Stimulated activated CD8-positive, alpha-beta memory T cell treated with anti-CD3 and anti-CD28 coated beads, Interleukin-15, amount 100 ng/mL, for 4 hours (primary cell): ENCODE results near the gene STK33.

Experiments
- DNase-seq, 2 donors: peaks; one replicate each; pipeline ENCODE4 v3.0.0-alpha.2; 2020; ENCODE audit warnings: low read depth in 2 of 2

Gene STK33

DNA sequence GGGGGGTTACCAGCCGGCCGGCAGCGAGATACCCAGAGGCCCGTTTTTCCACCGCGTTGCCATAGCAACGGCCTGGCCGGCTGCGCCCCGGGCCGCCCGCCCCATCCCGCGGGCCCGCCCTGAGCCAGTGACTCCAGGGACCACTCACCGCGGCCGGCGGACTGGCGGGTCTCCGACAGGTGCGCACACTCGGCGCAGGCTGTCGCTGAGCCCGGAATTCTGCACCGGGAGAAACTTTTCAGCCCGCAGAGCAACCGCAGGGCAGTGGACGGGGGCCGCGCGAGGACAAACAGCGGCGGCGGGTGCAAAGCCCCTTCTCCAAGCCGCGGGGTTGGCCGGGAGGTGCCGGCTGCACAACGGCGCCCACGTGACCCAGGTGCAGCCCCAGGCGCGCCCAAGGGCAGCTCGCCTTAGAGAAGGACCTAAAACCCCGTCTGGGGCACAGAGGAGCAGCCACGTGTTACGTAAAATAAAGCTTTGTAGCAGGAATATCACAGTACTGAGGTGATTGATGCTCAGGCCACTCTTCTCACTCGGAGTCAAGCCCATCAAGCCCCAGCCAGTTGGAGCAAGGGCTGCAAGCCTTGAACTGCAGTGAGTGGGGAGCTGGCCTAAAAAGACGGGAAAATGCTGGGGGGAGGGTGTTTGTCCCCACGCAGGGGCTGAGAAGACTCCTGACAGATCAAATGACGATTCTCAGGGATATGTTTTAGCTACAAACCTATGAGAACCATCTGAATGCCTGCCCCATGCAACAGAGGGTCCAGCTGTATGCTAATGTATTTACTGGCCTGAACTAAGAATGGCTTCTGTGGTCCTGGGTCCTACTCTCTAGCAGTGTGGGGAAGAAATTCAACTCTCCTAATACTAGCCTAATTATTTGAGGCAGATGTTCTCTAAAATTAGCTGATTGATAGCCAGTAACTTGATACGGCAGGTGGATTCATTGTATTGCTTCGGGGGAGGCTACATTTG, at the start of gene STK33:
Gene STK33 (minus strand): TSS at position 294 of the 975 bp plus-strand sequence. CDS start 119,323 bp downstream, outside the sequence.
- DNase-seq = no peak

DNA sequence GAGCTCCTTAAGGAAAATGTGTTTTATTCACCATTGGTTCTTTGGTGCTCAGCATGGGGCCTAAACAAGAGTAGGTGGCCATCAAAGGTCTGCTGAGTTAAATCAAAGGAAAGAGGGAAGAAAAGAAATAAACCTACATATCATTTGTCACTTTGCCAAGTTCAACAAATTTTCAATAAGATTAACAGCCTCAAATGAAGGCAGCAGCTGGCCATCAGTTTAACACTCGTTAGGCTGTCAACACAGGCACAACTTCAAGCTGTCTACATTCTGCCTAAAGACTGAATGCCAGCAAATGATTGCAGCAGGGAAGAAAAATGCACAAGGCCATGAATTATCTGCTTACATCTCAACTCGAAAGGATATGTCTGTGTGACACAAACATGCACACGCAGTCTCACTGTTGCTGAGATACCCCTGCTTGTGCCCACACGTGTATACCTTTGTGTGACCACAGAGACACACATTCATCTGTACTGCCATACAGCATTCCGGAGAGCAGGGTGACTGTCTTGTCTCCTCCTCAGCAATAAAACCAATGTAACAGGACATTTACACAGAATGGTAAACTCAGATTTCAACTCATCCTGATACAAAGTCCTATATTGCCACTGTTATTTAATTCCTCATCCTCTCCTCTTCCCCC, 48.3 kb upstream of the STK33 start:
- DNase-seq = no peak

- no peak for DNase-seq
Measured at GRCh38 chr11:8641332-8641731, 47.3 kb upstream of the STK33 start.

GRCh38 chr11:8640267-8640906, 46.4 kb upstream of the STK33 start:
- no peak for DNase-seq

- DNase-seq = no peak
Measured at GRCh38 chr11:8639655-8640054, 45.6 kb upstream of the STK33 start.

DNA sequence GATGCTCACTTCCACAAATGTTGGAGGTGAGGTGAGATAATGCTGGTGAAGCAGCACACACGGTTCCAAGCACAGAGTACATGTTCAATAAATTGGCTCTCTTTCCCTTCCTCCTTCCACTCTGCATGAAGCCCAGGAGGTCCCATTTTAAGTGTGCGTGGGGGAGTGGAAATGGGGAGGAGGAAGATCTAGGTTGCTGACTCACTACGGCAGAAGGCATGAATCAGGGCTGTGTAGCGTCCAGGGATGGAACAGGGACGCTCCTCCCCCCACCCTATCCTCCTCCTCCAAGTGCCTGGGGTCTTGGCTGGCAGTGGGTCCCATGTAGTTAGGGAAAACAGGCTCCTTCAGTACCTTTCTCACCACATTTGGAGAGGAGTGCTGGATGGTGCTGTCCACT, 44.3 kb upstream of the STK33 start:
- DNase-seq = no peak

DNA sequence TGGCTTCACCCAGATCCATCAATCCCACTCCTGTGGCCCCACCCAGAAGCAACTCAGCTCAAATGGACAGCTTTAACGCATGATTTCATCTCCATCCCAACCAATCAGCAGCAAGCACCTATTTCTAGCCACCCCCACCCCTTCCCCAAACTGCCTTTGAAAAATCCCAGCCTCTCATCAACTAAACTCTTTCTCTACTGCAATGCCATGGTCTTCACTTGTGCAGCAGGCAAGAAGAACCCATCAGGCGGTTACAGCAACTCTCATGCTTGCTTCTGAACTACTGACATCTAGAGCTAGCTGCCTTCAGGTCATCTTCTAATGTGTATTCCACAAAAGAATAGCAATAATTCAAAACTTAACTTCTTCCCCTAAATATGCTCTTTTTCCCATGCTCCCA, 42.1 kb upstream of the STK33 start:
- DNase-seq = no peak

DNA sequence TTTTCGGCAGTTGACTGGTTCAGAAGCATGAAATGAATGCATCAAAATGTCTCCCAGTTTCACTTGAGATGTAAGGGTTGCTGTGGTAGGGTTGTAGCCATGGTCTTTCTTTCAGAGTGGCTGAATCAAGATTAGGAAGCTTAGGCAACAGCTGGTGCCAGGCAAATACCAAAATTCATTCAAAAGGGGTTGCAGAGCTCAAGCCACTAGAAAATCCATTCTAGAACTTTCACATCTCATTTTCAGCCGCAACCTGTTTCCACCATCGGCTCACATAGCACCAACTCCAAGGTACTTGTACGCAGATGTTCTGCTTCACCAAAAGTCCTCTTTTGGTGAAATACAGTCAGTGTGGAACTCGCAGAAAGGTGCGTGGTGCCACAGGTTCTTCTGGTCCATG, 40.5 kb upstream of the STK33 start:
- DNase-seq = no peak

GRCh38 chr11:8631395-8632118, 37.5 kb upstream of the STK33 start:
- DNase-seq = no peak

GRCh38 chr11:8624698-8625097, 30.7 kb upstream of the STK33 start:
- DNase-seq = no peak

DNA sequence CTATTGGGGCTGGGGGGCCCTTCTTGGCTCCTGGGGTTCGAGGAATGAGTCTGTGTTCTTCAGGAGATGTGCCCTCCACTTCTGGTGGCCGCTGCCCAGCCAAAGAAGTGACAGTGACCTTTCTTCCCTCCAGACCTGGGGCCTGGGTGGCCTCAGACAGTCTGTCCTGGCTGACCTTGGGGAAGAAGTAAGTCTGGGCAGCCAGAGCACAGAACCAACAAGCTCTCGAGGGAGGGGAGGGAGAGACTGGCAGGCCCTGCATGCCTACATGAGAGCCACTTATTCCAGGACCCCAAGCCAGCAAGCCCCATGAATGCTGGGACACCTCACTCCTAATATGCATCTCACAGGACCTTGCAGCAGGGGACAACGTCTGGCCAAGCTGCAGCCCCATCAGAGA, 27.1 kb upstream of the STK33 start:
- DNase-seq = no peak

GRCh38 chr11:8617063-8617462, 23.0 kb upstream of the STK33 start:
- no peak for DNase-seq

- no peak for DNase-seq
Measured at GRCh38 chr11:8615291-8616032, 21.4 kb upstream of the STK33 start.

DNA sequence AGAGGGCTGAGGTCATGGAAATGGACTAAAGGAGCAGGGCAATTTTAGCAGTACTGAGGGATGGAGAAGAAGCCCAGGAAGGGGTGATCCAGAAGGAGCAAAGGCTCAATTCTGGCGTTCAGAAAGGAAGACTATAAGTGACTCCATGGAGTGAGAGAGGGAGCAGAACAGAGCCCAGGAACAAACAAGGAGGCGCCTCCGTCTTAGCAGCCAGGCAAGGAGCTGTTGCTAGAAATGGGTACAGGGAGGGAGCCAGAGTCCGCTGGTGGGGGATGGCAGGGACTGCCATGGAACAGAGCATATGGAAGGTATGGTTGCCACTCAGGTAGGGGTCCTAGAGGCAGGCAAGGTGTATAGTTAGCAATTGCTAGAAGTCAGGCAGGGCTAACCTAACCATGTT, 20.5 kb upstream of the STK33 start:
- DNase-seq = no peak

DNA sequence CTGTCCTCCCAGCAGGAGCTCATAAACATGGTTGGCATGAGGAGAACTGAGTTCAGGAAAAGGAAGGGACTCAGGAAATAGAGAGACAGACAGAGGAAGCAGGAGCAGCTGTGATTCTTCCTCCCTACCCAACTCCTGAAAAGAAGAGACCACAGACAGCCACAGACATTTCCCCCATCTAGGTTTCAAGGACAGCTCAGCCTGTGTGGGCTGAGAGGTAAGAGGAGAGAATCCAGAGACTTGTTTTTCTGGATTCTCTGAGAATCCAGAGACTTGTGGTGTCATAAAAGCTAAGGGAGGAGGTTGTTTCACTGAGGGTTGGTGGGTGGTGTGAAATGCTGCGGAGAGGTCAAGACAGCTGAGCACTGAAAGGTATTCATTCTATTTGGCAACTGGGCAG, 19.0 kb upstream of the STK33 start:
- no peak for DNase-seq

DNA sequence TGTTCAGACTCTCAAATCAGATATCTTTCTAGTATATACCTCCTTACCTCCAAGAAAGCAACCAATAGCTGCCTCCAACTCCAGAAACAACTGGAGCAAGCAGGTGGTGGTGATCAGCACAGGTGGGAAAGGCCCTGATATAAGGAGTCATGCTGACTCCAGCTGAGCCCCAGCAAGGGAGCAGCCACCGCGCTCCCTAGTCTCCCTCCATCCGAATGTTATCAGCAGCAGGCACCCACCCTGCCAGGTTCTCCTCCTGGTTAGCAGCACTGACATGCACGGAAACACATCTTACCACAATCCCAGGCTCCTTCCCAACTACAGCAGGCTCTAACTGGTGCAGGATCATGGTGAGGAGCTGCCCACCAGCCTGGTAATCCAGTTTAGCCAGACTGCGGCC, 18.5 kb upstream of the STK33 start:
- no peak for DNase-seq

GRCh38 chr11:8610532-8611116, 16.6 kb upstream of the STK33 start:
- DNase-seq = no peak

DNA sequence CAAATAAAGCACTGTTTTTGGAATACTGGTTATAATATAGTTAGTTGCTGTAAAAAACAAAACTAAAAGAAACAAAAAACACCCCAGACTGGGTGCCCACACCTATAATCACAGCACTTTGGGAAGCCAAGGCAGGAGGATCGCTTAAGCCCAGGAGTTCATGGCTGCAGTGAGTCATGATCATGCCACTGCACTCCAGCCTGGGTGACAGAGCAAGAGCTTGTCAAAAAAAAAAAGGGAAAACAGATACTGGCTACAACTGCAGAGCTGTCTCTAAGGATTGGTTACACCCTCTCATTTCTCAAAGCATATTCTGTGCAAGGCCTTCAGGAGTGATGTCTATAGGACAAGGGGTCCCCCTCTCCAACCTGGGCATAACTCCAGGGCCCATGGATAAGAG, 14.6 kb upstream of the STK33 start:
- DNase-seq = no peak

DNA sequence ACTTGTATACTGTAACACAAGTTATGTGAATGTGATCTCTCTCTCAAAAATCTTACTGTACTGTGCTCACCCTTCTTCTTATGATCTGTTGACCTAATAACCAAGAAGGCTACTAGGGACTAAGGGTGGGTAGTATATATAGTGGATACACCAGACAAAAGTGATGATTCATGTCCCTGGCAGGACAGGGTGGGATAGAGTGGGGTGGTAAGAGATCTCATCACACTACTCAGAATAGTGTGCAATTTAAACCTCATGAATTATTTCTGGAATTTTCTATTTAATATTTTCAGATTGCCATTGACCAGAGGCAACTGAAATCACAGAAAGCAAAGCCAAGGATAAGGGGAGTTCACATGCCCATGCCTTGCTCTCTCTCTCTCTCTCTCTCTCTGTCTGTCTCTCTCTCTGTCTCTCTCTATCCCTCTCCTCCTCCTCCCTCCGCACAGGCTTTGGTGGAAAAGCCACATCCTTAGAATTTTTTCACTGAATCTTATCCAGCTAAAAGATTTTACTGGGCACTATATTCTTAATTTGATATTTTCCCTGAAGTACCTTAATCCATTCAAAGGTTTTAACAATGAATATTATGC, 12.0 kb upstream of the STK33 start:
- DNase-seq = no peak

GRCh38 chr11:8604078-8604723, 10.2 kb upstream of the STK33 start:
- DNase-seq = no peak
